ENCODE measurements around the gene RSU1.

GRCh38 chr10:16809074-16809718 is 8.0 kb downstream of the RSU1 start:
- no peak for TF ChIP-seq PHF8 (IDR thresholded peaks at IDR 0.05; ENCODE audit: borderline replicate concordance, low read depth)
- TF ChIP-seq SREBF2 (IDR thresholded peaks at IDR 0.05), result no peak
- TF ChIP-seq, protein P1, sequence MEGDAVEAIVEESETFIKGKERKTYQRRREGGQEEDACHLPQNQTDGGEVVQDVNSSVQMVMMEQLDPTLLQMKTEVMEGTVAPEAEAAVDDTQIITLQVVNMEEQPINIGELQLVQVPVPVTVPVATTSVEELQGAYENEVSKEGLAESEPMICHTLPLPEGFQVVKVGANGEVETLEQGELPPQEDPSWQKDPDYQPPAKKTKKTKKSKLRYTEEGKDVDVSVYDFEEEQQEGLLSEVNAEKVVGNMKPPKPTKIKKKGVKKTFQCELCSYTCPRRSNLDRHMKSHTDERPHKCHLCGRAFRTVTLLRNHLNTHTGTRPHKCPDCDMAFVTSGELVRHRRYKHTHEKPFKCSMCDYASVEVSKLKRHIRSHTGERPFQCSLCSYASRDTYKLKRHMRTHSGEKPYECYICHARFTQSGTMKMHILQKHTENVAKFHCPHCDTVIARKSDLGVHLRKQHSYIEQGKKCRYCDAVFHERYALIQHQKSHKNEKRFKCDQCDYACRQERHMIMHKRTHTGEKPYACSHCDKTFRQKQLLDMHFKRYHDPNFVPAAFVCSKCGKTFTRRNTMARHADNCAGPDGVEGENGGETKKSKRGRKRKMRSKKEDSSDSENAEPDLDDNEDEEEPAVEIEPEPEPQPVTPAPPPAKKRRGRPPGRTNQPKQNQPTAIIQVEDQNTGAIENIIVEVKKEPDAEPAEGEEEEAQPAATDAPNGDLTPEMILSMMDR (IDR thresholded peaks at IDR 0.05), result peak; percentile 61
- TF ChIP-seq, protein P2, sequence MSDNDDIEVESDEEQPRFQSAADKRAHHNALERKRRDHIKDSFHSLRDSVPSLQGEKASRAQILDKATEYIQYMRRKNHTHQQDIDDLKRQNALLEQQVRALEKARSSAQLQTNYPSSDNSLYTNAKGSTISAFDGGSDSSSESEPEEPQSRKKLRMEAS (IDR thresholded peaks at IDR 0.05), result no peak
- TF ChIP-seq JUNB (IDR thresholded peaks at IDR 0.05), result no peak
- TF ChIP-seq RNF2 (IDR thresholded peaks at IDR 0.05; ENCODE audit: borderline replicate concordance, low read depth), result no peak
- no peak for TF ChIP-seq POLR2A (IDR thresholded peaks at IDR 0.05; ENCODE audit: low read length)

Data from A549 (cell line).